SW480 (cell line): ENCODE measurements around the gene MED10.
"Not testable (repeated sequence)": the region's sequence is repeated elsewhere in the genome, so short reads cannot be mapped to it uniquely, and the experiment has no call there.

Experiments
- DNase-seq: peaks from one replicate; pipeline ENCODE4 v3.0.0-alpha.2; 2016; ENCODE audit warnings: low spot score

The MED10 gene

DNA sequence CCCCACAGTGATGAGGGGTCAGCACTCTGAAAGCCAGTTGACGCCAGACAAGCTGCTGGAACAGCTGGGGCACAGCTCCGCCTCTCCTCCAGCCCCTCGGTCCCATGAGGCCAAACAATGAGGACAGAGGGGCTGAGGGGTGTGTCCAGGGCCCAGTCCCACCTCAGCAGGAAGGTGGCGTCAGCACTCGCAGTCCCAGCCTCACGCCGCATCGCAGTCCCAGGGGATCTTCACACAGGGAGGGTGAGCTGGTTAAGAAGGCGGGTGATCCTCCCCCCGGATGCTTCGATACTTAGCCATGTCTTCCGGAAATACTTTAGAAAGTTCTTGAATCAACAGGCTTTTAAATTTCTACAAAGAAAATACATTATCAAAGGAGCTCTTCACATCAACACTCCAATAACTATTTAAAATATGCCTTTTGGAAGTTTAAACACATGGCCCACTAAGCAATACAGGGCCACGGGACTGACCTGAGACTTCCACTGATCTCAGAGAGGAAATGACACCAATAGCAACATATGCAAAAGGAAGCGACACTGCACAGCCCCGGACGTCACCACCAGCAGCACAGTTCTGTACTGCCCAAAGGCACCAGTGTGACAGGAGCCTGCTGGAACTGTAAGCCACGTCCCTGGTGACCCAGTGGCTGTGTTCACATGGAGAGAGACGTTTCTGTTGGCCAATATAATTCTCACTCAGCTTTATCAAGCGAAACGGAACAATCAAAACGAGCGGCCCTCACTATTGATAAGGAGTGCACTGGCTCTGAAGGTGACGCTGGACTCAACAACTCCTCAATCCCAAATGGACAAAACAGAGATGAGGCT is 5.9 kb downstream of the MED10 start:
- DNase-seq = no peak

DNA sequence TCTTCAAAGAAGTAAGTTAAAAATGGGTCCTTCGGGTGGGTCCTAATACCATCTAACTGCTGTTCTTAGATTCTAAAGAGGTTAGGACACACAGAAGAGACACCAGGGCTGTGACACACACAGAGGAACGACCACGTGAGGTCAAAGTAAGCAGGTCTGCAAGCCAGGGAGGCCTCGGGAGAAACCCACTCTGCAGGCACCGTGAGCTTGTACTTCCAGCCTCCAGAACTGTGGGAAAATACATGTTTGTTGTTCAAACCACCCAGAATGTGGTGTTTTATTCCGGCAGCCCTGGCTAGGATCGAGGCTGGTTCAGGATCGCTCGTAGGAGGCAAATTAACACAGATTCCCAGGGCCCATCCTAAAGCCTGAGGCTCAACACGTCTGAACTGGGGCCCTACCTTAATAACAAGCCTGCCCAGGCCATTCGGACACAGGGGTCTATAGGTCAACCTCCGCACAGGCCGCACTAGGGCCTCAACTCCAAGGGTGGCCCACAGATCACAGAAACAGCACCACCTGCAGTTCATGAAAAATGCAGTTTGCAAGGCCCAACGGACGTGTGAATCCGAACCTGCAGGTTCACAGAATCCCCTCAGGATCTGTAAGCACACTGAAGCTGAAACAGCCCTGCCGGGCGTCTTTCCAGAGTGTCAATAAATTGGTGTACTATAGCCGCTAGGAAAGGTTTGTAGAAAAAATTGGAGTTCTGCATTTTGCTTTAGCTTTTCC is 7.1 kb downstream of the MED10 start:
- DNase-seq = no peak

DNA sequence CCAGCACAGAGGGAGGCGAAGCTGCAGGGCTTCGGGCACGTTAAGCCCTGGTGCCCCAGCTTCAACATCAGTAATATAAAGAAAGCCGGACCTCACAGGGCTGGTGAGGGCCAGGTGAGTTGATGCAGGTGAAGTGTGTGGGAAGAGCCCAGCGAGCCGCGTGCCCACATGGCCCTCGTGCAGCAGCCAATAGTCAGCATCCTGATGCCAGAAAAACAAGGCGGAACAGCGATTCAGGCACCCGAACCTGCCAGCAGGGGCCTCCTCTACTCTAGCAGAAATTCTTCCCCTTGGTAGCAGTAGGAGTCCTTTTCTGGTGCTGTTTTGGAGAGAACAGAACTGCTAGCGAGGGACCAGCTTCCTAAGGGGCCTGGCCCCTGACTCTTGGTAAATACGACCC is 7.8 kb downstream of the MED10 start:
- no peak for DNase-seq

DNA sequence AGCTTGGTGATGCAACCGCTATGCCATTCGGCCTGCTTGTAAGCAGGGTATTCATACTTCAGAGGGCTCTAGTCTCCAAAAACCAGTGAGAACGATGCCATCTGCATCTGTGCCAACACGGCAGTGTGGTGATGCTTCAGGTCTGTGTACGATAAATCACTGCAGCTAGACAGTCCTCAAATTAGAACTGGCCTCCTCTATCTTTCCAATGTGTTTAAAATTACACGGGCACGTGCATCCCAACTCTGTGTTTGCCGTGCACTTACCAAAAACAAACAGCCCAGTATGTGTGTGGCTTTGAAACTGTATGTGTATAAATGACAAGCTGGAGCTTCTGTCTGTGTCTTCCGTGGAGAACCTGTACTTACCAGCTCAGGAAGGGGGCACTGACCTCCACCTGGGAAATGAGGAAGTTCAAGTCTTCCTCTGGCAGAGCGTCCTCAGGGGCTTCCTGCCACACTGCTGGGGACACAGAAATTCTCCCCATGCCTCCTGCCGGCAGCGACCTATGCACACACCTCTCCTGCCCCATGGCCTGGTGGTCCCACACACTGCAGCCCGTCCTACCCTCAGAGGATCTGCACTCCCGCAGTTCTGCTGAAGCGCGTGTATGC is 12.3 kb downstream of the MED10 start:
- no peak for DNase-seq

DNA sequence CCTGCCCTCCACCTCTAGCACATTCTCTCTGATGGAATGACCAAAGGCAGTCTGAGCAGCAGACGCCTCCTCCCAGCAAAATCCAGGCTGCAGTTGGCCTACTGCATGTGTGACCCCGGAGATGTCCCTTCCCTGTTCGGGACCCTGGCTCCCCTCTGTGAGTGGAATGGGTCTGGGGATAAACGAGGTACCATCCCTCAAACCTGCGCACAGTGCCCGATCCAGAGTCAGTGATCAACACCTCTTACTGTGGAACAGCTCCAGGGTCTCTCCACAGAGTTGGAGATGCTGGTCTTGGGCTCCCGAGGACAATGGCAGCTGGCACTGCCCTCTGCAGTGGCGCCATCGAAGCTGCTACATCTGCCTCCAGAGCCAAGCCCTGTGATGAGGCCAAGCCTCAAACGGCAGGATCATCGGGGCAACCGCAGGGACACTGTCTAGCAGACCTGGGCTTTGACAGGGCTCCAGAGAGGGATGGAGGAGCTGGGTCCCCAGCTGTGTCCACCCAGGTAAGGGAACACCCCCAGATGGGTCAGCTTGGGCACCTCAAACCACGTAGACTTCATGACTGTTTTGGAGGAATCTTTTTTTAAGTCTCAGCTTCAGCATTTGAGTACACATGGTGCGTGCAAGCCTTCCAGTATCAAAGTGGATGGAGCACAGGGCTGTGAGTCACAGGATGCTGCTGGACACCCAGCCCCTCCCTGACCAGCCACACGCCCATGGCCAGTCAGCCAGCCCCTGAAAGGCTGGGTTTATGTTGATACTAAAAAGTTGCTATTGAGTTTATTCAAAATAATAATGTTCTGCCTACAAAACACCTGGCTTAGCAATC is 13.0 kb downstream of the MED10 start:
- DNase-seq = peak; percentile 54

DNA sequence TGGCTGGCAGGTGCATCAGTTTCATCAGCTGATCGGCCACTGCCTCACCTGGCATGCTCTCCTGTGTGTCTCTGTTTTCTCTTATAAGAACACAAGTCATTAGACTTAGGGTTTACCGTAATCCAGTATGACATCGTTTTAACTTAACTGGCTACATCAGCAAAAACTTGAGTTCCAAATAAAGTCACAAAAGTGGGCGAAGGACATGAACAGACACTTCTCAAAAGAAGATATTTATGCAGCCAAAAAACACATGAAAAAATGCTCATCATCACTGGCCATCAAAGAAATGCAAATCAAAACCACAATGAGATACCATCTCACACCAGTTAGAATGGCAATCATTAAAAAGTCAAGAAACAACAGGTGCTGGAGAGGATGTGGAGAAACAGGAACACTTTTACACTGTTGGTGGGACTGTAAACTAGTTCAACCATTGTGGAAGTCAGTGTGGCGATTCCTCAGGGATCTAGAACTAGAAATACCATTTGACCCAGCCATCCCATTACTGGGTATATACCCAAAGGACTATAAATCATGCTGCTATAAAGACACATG is 14.8 kb downstream of the MED10 start:
- not testable (repeated sequence) for DNase-seq

DNA sequence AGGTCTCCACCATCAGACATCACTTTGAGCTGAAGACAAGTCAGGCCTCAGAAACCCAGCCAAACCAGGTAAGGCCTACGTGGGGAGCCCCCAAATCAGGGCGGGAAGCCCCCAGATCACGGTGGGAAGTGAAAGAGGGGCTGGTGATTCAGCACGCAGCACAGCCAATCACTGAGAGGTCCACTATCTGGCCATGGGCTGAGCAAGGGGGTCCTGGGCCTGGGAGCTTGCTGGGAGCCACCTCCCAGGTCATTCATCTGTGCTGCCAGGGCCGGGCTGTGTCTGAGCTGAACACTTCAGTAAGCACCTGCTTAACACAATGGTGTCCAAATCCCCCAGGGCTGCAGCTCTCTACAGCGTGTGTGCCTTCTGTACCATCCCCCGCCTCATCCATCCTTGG is 15.5 kb downstream of the MED10 start:
- no peak for DNase-seq

DNA sequence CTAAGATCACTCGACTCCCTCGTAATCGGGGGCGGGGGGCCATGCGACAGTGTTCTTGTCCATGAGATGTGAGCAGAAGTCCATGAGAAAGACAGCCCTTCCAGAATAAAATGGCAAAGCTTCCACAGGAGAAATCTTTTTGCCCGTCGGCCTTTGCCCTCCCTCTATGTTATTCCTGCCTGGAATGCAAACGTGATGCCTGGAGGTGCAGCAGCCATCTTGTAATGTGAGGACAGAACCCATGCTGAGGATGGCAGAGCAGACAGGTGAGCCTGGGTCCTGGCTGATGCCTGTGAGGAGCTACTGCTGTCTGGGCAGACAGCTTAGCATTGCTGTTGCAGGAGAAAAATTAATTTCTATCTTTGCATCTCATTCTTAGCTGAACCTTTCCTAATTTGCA is 17.2 kb downstream of the MED10 start:
- no peak for DNase-seq

DNA sequence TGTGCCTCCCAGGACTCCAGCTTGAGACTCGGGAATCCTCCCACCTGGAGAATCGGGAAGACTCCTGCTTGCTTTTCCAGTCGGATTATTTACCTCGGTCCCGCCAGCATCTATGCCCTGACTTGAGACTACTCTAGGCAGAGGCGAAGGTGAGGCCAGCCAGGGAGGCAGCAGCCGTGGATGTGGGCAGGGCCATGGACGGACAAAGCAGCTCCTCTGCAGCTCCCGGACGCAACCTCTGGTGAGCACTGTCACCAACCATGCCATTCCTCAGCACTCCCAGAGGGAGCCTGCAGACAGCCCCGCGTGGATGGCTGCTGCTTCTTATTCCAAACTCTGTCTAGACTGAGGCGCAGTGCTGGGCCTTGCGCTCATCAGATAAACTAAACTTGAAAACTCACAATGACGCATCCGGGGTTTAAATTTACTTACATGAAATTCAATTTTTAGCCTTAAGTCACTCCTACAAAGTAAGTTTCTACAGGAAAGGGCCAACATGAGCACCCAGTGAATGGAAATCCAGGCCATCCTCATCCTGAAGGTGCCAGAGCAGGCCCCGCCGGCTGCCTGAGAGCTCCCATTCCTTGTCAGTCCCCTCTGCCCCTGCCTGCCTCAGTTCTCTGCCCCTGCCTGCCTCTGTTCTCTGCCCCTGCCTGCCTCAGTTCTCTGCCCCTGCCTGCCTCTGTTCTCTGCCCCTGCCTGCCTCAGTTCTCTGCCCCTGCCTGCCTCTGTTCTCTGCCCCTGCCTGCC is 17.8 kb downstream of the MED10 start:
- no peak for DNase-seq

DNA sequence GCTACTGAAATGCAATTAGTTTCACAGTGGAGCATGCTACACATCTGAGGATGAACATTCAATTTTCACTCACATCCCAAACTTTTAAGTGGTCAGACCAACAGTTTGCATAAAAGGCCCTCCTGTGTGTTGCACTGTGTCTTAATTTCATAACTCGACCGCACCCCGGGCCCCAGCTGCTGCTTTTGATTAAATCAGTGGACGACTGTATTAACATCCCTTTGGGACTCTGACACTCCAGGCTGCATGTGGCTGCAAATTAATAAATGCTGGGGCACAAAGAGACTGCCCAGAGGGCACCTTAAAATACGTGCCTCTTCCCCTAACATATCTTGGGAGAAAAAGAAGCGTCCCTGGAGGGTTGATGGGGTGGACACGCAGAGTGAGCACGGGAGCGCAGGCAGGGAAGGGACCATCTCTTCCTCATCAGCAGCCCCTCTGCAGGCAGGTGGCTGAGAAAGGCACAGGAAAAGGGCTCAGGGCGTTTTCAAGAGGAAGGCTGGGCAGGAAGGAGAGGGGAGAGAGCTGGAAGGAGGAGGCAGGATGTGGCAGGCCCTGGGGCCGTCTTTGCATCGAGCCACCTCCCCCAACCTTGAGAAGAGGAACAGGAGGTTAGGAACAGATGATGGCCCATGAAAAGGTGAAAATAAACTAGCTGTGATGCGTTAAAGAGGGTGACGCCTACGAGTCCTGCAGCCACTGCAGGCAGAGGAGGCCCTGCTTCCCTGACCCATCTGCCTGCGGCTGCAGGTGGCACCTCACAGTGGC is 18.6 kb downstream of the MED10 start:
- DNase-seq = no peak

DNA sequence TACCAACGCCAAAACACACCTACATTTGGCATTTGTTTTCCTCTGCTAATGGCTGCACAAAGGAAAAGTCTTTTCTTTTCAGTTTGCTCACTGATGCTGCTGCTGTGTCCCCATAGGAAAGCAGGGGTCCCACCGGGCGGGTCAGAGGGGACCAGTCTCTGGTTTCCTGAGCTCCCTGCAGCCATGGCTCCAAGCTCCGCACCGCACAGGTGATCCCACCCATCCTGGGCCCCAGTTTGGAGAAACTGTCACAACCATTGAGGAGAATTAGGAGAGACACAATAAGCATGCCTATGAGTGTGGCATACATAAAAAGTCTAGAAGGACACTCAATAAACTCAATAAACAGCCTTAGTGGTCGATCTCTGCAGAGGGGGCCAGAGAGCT is 19.9 kb downstream of the MED10 start:
- no peak for DNase-seq

DNA sequence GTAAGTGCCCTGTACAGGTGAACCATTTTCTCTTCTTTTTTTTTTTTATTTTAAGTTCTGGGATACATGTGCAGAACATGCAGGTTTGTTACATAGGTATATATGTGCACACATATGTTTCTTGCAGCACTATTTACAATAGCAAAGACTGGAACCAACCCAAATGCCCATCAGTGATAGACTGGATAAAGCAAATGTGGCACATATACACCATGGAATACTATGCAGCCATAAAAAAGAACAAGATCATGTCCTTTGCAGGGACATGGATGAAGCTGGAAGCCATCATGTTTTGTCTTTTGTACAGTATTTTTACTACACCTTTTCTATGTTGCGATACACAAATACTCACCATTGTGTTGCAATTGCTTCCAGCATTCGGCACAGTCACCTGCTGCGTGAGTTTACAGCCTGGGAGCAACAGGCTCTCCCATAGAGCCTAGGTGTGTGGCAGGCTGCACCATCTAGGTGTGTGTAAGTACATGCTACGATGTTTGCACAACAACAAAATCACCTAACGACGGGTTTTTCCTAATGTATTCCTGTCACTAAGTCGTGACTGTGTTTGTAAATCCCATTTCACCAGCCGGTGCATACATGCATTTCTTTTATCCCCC is 20.4 kb downstream of the MED10 start:
- DNase-seq = not testable (repeated sequence)

DNA sequence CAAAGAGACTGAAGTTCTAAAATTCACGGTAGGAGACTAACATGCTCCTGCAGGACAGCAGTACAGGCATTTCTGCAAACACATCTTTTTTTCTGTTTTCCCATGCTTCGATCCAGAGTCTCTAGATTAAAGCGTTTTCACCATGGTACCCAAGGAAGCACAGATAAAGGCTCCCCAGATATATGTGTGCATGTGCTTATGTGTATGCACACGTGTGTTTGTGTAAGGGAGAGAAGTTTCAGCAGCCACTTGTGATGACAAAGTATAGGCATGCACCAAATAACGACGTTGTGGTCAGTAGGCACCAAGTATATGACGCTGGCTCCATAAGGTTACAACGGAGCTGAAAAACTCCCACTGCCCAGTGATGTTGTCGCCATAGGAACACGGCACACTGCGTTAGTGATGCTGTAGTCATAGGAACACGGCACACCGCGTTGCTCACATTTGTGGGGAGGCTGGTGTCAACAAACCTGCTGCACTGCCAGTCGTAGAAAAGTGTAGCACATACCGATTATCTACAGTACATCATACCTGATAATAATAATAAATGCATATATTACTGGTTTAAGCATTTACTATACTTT is 21.7 kb downstream of the MED10 start:
- DNase-seq = no peak

DNA sequence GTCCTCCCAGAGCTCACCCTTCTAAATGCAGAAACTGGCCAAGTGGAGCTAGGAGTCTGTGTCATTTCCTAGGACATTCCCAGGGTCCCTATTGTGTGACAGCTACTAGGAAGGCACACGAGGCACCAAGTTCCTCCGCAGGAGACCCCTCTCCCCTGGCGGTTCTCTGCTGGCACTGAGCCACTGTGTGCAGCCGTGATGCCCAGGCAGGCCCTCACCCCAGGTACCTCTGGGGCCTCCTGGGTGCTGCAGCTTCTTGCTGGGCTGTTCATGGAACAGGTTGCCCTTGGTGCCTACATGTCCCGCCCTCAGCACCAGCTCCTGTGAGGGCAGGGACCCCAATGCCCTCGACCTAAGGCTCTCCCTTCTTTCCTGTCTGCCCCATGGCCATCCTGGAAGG is 23.1 kb downstream of the MED10 start:
- DNase-seq = no peak

DNA sequence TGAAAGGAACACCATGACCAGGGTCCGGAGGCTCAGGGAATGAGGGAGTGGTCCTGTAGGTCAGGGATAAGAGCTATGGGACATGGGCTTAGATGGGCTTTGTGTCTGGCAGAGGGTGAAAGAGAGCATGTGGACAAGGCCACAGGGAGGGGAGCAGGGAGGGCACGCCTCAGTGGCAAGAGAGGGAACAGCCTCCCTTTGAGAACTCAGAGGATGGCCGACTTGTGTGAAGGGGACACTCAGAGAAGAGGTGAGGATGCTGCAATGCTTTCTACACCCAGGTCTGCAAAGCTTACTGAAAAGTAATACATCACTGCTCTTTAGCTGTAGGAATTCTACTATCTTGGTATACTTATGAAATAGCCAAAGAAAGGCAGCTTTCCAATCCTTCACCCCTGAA is 23.5 kb downstream of the MED10 start:
- no peak for DNase-seq

DNA sequence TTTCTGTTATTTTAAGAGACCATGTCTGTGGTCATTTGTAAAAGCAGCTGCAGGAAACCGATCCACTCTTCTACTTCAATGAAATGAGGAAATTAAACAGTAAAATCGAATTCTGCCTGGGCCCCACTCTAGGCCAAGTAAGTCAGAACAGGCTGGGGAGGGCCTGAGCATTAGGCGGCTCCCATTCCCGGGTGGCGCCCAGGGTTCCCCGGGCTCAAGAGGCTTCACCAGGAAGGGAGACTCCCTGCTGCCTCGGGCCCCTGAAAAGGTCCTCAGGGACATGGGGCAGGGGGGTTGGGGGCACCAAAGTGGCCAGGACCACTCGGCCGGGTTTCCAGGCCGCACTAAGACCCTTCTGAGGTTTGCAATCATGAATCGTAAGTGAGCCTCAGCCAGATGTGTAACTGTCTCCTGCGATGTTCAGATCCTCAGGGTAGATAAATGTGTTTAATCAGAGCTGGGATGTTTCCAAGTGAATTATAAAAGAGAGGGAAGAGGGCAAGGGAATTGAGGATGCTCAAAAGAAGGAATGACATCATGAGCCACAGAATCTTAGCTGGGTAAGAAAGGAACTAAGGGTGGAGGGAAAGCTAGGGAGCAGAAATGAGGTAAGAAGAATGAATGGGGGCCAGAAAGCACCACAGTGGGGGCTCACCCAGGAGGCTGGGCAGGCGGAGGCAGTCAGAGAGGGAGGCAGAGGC is 24.6 kb downstream of the MED10 start:
- no peak for DNase-seq

DNA sequence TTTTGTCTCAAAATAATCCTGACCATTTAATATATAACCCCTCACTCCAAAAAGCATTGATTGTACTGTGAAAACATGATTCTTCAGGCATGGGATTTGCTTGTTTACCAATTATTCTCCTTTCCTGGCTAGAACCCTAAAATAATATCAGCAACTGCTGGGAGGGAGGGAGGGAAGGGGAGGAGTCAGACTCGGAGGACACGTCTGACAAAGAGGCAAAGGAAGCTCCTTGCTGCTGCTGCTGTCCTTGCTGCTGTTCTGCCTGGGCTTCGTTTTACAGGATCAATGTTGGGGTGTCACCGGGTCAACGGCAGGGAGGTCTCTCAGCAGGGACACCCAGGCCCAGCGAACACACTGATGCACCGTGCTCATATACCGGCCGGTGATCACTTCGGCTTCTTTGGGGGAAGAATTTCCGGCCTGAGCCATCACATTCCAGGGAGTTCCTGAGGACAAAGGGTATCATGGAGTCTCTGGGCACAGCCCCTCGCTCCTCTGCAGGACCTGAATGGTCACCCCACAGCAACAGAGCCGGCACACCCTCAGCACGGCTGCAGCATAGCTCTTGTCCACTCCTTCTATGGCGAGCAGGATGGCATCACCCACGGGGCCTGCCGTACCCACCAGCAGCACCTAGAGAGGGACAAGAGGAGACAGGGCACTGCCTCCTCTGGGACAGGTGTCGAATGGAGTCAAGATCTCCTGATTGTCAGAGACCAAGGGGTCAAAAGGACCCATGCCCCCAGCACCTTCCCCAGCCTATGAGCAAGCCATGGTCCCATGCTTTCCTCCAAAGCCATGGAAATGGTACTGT is 27.9 kb downstream of the MED10 start:
- no peak for DNase-seq

DNA sequence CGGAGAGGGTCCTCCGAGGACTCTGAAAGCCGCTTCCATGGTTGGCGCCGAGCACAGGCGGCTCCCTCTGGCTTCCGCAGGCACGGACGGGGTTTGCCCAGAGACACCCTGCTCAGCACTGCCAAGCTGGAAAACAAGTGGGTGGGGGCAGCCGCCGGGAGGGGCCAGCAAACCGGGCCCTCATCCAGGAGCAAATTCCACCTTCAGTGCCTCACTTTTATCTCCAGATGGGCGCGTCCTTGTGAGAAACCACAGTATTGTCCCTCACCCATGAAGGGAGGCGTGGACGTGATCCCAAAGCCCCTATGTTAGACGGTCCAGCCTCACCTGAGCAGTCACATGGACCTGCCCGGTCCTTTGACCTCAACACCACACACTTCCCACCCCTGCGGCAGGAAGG is 29.0 kb downstream of the MED10 start:
- DNase-seq = peak; percentile 98
